ENCODE measurements around the gene BLVRB.
"Not testable (repeated sequence)": the region's sequence is repeated elsewhere in the genome, so short reads cannot be mapped to it uniquely, and the experiment has no call there.

The BLVRB gene

DNA sequence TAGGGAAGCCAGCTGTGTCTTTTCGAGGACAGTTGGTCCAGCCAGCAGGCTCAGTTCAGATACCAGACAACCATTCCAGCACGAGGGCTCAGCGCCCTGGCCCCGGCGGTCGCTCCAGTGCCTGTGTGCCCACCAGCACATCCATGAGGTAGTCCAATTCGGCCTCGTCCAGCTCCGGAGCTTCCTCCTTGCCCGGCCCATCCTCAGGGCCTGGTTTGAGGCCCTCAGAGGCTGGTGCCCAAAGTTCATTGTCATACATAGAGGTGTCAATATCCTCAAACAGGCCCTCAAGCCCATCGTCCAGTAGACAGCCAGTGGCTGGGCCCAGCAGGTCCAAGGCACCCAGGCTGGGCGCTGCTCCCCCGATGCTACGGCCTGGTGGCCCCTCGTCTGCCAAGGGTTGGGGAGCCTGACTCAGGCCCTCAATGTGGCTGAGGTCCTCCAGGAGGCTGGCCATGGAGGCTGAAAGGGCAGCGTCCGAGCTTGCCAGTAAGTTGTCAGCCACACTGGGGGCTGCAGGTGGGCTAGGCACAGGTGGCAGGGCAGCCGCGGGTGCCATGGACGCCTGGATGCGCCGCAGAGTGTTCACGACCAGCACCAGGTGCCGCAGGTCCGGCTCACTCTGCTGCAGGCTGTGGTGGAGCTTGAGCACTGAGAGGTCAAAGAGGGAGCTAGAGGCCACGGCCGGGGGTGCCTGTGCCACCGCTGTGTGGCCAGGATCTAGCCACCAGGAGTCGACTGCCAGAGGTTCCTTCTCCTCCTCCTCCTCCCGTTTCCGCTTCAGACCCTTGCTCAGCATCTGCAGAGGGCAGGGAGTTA lies 42.6 kb downstream of the BLVRB start:
- no peak for DNase-seq (ENCODE audit: low read depth in 2 of 2)

DNA sequence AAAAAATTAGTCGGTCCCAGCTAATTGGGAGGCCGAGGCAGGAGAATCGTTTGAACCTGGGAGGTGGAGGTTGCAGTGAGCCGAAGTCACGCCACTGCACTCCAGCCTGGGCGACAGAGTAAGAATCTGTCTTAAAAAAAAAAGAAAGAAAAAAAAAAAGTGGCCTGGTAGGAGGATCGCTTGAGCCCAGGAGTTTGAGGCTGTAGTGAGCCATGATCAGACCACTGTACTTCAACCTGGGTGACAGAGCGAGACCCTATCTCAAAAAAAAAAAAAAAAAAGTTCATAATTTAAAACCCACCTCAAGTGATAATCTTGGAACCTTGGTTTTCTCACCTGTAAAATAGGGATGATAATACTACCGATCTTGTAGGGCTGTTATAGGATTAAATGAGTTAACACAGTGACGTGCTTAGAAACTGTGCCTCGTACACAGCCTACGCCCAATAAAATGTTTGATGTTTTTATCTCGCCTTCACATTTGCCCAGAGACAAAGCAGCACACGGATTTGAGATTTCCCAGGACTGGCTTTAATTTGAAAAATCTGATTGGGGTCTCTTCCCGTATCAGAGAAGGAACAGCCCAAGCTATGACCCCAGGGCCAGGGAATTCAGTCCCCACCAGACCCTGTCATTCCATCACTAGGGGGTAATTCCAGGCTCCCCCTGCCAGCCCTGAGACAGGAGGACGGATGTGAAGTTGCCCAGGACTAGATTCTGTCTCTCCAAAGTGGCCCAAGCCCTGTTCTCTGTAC lies 43.4 kb downstream of the BLVRB start:
- DNase-seq (ENCODE audit: low read depth in 2 of 2): no peak

DNA sequence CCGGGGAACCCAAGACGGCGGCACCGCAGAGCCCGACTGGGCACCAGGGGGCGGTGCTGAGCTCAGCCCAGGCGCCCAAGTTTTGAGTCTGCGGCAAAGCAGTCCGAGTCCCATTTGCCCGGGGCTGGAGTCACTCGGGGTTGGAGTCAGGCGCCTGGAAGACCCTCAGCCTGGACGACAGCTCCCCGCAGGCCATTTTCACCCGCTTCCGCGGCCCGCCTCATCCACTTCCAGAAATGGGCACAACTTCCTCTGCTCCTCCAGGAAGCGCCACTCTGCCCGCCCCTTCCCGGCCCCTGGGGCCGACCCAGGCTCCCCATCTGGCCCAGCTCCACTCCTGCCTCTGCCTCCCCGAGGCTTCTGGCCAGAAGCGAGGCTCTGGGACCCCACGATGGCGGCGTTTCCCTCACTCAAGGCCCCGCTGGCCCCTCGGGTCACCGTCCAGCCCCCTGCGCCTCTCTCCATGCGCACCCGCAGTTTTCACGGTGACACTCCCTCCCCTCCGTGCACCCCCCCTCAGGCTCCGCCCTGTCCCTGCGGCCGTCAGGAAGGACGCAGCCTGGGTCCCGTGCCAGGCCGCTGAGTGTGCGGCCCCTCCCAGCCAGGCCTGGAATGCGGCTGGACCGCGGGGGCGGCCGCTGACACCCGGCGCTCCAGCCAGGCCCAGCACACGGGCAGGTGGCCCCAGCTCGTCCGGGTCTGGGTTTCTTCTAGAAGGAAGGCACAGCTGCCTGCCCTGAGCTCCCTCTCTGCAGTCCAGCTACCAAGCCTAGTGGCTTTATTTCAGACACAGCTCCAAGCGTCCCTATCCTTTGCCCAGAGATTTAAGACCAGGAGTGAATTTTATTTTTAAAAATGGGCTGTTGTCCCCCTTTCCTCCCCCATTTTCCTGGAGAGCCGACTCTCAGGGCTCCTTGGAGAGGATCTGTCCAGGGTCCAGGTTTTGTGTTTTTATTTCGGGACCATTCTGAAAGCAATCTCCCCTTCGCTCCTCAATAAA lies 44.5 kb downstream of the BLVRB start:
- DNase-seq (ENCODE audit: low read depth in 2 of 2): peak; percentile 43 to 61

DNA sequence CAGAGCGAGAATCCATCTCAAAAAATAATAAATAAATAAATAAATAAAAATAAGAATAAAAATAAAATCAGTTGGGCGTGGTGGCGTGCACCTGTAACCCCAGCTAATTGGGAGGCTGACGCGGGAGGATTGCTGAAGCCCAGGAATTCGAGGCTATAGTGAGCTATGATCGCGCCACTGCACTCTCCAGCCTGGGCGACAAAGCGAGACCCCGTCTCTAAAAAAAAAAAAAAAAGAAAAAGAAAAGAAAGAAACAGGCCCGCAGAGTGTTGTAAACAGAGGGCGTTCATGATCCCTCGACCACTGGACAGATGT lies 45.1 kb downstream of the BLVRB start:
- no peak for DNase-seq (ENCODE audit: low read depth in 2 of 2)

DNA sequence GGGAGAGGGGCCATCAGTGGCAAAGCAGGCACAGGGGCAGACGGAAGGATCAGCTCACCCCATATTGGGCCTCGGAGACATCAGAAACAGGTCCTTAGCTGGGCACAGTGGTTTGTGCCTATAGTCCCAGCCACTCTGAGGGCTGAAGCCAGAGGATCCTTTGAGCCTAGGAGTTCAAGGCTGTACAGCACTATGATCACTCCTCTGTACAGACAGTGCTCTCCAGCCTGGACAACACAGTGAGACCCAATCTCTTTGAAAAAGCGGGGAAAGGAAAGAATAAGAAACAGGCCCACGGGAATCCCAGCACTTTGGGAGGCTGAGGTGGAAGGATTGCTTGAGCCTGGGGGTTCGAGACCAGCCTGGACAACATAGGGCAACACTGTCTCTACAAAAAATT lies 45.8 kb downstream of the BLVRB start:
- no peak for DNase-seq (ENCODE audit: low read depth in 2 of 2)

DNA sequence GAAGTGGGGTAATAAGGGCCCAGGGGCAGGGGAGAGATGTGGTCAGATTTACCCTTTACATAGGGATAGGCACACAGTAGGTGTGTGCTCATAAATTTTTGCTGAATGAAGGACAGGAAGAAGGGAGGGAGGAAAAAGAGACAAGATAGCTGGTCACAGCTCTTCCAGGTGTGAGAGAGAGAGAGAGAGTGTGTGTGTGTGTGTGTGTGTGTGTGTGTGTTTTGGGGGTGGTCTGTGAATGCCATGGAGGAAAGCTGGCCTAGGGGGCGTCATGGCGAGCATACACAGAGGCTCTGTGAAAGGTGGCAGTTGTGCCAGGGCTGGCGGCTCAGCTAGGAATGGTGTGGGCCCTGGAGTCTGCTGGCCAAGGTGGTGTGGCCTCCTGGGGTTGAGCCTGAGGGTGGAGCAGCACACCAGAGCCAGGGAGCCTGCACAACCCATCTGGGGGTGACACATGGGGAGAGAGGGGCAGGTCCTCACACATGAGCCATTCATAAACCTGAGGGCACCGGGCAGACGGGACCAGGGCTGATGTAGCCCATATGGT lies 46.4 kb downstream of the BLVRB start:
- DNase-seq (ENCODE audit: low read depth in 2 of 2): no peak

DNA sequence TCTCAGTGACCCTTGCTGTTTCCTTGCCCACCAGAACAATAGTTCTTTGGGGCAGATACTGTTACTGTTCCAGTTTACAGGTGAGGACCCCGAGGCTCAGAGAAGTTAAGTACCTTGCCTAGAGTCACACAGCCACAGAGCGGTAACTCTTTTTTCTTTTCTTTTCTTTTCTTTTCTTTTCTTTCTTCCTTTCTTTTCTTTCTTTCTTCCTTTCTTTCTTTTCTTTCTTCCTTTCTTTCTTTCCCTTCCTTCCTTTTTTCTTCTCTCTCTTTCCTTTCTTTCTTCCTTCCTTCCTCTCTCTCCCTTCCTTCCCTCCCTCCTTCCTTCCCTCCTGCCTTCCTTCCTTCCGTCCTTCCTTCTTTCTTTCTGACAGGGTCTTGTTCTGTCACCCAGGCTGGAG lies 47.5 kb downstream of the BLVRB start:
- no peak for DNase-seq (ENCODE audit: low read depth in 2 of 2)

DNA sequence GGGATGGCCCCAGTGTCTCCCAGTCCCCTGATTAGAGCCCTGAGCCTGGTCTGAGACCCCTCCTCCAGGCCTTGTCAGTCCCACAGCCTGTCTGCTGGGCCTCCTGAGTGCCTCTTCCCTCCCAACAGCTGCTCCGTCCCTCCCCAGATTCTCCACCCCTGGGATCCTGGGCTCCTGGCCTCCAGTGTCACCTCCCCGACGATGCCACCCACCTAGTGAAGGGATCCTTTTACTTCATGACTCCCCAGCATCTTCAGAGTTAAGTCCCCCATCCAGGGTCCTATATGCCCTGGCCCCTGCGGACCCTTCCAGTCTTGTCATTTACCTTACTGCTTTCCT lies 47.9 kb downstream of the BLVRB start:
- no peak for DNase-seq (ENCODE audit: low read depth in 2 of 2)

DNA sequence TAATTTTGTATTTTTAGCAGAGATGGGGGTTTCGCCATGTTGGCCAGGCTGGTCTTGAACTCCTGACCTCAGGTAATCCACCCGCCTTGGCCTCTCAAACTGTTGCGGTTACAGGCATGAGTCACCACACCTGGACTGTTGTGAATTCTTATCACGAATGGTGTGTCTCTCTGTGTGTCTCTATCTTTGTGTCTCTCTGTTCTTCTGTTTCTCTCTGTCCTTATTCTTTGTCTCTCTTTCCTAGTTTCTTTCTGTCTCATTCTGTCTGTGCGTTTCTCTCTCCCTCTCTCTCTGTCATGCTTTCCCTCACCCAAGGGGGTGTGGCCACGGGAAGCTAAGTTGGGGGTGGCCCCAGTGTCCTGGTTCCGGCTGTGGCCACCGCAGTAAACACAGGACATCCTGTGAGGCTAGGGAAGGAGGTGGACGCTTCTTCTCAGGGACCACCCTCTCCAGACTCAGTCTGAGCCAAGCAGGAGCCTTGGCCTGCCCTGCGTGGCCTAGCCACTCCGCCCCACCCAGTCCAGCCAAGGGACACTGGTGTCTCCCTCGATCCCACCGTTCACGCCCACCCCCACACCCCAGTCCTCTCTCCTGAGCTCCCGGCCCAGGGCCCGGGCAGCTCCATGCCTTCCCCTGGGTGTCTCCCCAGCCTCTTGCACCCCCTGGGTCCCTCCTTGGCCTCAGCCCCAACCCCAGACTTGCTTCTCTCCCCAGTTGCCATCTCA lies 48.5 kb downstream of the BLVRB start:
- no peak for DNase-seq (ENCODE audit: low read depth in 2 of 2)

DNA sequence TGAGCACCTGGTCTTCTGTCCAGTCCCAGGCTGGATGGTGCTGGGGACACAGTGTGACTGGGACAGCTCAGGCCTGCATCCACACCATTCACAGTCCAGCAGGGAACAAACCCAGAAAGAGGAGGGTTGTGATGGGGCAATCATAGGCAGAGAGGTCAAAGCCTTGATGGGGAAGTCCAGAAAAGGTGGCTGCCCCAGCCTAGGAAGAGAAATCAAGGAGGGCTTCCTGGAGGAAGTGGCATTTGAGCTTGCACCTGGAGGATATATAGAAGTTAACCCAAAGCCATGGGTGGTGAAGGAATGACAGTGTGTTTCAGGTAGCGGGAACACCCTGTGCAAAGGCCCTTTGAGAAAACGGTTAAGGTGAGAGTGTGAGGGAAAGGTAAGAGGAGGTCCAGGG lies 49.8 kb downstream of the BLVRB start:
- DNase-seq (ENCODE audit: low read depth in 2 of 2): no peak

DNA sequence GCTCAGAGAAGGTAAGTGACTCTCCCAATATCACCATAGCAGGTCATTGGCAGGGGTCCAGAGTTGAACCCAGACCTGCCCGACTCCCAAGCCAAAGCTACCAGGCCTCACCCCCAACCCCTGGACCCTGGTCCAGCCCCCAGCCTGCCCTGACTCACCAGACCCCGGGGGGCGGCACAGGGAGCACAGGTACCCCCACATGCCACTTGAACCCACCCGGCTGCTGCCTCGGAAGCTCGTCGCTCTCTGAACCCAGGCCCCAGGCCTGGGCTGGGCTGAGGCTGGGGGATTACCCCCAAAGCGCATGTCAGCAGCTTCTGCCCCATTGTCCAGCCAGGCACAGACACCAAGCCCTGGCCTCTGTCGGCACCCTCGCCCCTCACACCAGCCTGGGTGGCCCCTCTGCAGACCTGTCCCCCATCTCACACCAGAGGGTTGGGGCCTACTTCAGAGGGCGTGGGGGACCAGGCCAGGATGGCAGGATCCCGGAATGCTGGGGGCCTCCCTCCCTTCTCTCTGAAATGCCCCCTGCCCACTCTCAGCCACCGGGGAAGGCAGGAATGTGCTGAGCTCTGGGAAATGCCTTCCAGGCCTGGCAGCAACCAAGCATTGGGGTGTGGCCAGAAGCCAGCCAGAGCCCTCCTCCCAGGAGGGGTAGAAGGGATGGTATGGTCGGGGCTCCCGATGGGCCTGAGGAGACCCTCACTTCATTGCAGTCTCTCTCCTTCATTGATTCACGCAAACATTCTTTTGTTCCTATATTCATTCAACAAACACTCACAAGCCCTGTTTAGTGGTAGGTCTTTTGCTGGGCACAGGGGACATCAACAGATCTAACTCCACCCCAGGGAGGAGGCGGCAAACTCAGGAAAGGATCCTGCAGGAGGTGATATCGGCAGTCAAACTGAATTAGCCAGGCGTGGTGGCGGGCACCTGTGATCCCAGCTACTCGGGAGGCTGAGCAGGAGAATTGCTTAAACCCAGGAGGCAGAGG lies 50.7 kb downstream of the BLVRB start:
- DNase-seq (ENCODE audit: low read depth in 2 of 2): no peak

DNA sequence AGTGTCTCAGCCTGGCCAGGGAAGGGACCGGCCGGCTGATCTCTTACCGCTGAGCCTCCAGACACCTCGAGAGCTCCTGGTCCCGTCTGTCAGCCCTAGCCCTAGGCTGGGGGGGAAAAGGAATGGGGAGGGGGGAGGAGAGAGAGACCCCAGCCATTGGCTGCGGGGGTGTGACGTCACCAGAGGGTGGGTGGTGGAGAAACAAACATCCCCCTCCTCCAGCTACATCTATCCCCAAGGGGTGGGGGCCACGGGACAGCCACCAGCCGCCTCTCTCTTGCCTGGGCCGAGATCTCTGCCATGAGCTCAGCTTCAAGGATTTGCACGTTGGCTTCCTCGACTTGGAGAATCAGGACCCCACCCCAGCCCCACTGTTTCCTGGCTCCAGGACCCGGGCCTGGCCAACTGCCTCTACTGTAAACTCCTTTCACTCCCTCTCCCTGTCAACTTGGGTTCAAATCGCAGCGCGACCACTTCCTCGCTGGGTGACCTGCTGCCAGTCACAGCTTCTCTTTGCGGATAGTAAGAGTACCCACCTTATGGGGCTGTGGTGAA lies 52.2 kb downstream of the BLVRB start, which contains the start of gene PRX:
Gene PRX (minus strand): TSS at position 88 of the 555 bp plus-strand sequence. CDS start 5,446 bp downstream, outside the sequence.
- DNase-seq (ENCODE audit: low read depth in 2 of 2): no peak

DNA sequence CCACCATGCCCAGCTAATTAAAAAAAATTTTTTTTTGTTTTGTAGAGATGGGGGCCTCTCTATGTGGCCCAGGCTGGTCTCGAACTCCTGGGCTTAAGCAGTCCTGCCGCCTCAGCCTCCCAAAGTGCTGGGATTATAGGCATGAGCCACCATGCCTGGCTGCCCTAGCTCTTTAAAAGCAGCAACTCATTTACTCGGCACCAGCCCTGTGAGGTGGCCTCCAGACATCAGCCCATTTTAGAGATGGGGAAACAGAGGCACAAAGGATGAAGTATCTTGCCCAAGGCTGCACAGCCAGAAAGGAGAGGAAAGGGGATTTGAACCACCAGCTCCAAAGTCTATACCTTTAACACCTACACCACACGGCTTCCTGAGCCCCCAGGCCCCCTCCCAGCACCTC lies 52.7 kb downstream of the BLVRB start:
- DNase-seq (ENCODE audit: low read depth in 2 of 2): no peak

DNA sequence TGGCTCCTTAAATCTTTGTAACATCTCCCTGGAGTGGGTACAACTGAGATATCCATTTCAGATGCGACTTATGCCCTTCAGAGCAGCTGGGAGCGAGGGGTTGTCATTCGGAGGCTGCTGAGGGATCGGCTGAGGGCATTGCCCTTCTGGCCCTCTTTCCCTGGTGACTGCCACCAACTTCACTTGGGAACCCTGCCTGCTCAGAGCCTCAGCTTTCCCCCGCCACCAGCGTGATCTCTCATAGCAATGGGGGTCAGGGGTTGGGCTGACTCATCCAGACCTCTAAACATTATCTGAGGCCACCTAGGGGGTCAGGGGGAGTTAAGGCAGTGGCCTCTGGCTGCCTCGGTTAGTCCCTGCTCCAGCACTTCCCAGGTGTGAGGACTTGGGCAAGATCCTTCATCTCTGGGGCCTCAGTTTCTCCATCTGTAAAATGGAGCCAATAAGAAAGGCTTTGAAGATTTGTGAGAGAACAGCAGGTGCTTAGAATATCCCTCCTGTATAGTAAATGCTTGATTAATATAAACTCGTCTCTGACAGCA lies 53.5 kb downstream of the BLVRB start:
- no peak for DNase-seq (ENCODE audit: low read depth in 2 of 2)

DNA sequence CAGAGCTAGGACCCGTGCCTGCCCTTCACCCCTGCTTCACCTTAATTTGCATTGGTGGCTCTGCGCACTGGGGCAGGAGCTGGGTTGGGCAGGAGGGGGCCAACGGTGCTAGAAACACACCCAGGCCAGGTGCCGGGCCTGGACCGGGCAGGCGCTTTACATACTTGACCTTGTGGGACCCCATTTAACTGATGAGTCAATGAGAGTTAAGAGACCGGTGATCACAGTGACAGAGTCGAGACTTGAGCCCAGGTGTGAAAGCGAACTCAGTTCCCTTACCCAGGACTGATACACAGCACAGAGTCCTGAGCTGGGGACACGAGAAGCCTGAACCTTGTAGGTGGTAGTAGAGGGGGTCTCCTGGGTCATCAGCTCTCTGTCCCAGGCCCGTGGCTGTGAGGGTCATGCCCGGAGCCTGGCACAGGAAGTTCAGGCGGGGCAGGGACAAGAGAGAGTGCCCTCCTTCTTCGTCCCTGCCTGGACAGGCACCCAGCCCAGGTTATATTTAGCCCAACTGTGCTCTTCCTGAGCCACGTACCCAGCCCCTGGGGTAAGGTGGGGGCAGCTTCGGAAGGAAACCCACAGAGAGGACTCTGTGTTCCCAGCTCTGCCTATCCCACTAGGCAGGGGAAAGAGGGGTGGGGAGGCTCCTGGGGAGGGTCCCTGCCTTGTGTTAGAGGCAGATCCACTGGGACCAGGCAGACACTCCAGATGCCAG lies 54.3 kb downstream of the BLVRB start:
- no peak for DNase-seq (ENCODE audit: low read depth in 2 of 2)

DNA sequence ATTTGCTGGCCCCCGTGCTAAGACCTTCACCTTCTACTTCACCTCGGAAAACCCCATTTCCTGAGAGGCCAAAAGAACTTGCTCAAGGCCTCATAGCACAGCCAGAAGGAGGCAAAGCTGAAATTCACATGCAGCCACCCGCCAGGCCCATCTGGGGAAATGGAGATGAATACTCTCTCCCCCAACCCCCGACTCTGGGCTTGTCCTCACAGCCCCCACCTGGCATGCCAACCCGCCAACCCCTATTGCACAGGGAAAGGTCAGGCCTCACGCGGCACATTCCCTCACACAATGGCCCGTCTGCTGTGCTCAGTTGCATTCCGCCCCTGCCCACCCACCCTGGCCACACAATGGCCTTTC lies 55.5 kb downstream of the BLVRB start:
- DNase-seq (ENCODE audit: low read depth in 2 of 2): no peak

DNA sequence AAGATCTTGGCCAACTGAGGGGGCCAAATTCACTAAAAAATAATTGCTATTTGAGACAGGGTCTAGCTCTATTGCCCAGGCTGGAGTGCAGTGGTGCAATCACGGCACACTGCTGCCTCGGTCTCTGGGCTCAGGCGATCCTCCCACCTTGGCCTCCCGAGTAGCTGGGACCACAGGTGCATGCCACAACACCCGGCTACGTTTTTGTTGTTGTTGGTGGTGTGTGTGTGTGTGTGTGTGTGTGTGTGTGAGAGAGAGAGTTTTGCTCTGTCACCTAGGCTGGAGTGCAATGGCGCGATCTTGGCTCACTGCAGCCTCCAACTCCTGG lies 57.0 kb downstream of the BLVRB start:
- not testable (repeated sequence) for DNase-seq (ENCODE audit: low read depth in 2 of 2)

DNA sequence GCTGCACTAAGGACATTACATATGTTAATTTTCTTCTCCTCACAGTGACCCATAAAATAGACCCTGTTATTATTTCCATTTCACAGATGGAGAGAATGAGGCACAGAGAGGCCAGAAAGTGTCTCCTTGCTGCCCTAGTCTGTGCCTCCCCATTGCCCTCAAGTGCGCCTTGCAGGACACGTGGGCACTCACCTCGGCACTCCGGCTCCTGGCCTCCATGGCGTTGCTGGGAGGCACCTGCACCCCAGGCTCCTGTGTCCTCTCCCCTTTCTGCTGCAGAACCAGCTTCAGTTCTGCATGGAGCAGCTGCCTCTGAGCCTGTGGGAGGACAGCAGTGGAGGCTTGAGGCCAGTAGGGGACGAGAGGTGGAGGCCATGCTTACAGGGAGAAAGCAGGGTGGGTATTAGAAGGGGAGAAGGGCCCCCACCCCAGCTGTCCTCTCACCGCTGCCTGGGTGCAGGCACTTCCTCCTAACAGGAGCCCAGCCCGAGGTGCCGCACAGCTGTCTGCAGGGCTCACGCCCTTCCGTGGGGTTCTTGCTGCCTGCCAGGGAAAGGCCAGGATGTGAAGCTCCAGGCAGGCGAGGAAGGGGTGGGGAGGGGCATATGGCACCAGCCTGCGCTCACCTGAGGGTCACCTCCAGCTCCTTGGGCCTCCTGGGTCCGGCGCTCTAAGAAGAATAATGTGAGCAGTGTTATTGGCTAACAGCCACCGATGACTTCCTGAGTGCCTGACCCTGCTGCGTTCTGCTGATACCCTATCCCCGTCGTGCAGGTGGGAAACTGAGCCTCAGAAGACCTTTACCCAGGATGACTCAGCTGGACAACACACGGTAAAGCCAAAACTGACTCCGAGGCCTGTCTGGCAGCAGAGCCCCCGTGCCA lies 57.6 kb downstream of the BLVRB start:
- DNase-seq (ENCODE audit: low read depth in 2 of 2): no peak
